ENCODE data around the gene DAAM2.

DNA sequence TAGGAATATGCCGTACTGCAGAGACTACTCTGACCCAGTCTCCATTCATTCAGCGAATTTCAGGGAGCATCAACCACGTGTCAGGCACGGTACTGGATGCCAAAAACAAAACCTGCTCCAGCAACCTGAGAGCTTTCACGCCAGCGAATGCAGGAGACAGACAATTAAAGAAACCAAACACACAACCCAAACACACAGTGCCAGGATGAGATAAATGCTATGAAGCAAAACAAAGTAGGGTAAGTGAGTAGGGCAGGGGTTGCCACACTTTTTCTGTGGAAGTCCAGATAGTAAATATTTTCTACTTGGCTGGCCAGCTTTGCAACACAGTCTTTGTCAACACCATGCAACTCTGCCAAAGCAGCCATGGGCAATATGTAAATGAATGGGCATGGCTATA, 132.1 kb downstream of the DAAM2 start:
- TF ChIP-seq, protein P1, sequence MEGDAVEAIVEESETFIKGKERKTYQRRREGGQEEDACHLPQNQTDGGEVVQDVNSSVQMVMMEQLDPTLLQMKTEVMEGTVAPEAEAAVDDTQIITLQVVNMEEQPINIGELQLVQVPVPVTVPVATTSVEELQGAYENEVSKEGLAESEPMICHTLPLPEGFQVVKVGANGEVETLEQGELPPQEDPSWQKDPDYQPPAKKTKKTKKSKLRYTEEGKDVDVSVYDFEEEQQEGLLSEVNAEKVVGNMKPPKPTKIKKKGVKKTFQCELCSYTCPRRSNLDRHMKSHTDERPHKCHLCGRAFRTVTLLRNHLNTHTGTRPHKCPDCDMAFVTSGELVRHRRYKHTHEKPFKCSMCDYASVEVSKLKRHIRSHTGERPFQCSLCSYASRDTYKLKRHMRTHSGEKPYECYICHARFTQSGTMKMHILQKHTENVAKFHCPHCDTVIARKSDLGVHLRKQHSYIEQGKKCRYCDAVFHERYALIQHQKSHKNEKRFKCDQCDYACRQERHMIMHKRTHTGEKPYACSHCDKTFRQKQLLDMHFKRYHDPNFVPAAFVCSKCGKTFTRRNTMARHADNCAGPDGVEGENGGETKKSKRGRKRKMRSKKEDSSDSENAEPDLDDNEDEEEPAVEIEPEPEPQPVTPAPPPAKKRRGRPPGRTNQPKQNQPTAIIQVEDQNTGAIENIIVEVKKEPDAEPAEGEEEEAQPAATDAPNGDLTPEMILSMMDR (IDR thresholded peaks at IDR 0.05), result no peak
- TF ChIP-seq POLR2A (IDR thresholded peaks at IDR 0.05), result no peak
- no peak for TF ChIP-seq POLR2AphosphoS5 (IDR thresholded peaks at IDR 0.05)
